Liver (tissue), 9 donors: ENCODE data around the gene WWC2. TPM values are rescaled to one million over a fixed set of nuclear protein-coding genes. Genes with fewer than 3 reads are reported as not detected.

Experiments
- DNase-seq: peaks from one replicate; pipeline ENCODE4 v3.0.0-alpha.2; 2017; ENCODE audit warnings: low spot score
- H3K27ac ChIP-seq, 2 donors: one replicate each; pipeline ENCODE4 v1.7.0; 2013; ENCODE audit warnings: inconsistent platforms in 2 of 2, low read length in 2 of 2, control low read depth in 1 of 2, low read depth in 1 of 2, mild to moderate bottlenecking in 1 of 2
- H3K27me3 ChIP-seq, 4 donors: one replicate each; pipeline versions ENCODE4 v1.6.1 to v1.7.0; 2013; ENCODE audit warnings: low read length in 3 of 4, inconsistent platforms in 1 of 4, mild to moderate bottlenecking in 1 of 4, moderate library complexity in 1 of 4; ENCODE audit not compliant: control insufficient read depth in 4 of 4, insufficient read depth in 4 of 4
- H3K36me3 ChIP-seq, 4 donors: one replicate each; pipeline versions ENCODE4 v1.6.1 to v1.7.0; 2013; ENCODE audit warnings: low read length in 3 of 4, mild to moderate bottlenecking in 3 of 4, low read depth in 1 of 4, moderate library complexity in 1 of 4; ENCODE audit not compliant: control insufficient read depth in 4 of 4, insufficient read depth in 3 of 4
- H3K4me1 ChIP-seq, 4 donors: one replicate each; pipeline versions ENCODE4 v1.6.1 to v1.7.0; 2013; ENCODE audit warnings: low read length in 3 of 4, mild to moderate bottlenecking in 3 of 4, moderate library complexity in 1 of 4; ENCODE audit not compliant: control insufficient read depth in 4 of 4, insufficient read depth in 4 of 4
- H3K4me3 ChIP-seq, 3 donors: one replicate each; pipeline versions ENCODE4 v1.6.1 to v1.7.0; 2013; ENCODE audit warnings: low read length in 3 of 3, control low read depth in 1 of 3, low read depth in 1 of 3, mild to moderate bottlenecking in 1 of 3
- H3K9ac ChIP-seq, 2 donors: one replicate each; pipeline ENCODE4 v1.7.0; 2013; ENCODE audit warnings: low read length in 2 of 2, mild to moderate bottlenecking in 2 of 2, moderate library complexity in 2 of 2, control low read depth in 1 of 2, low read depth in 1 of 2
- H3K9me3 ChIP-seq, 4 donors: one replicate each; pipeline versions ENCODE4 v1.6.1 to v1.7.0; 2013; ENCODE audit warnings: low read length in 3 of 4; ENCODE audit not compliant: control insufficient read depth in 4 of 4
- EGR1 ChIP-seq, 2 donors: IDR thresholded peaks; 2 replicates each; pipeline ENCODE4 v1.6.1; 2016 to 2018; ENCODE audit warnings: antibody characterized with exemption in 2 of 2, low read depth in 2 of 2
- FOXA1 ChIP-seq: IDR thresholded peaks from 2 replicates; pipeline ENCODE4 v1.6.1; 2016; ENCODE audit warnings: antibody characterized with exemption
- FOXA2 ChIP-seq: IDR thresholded peaks from 2 replicates; pipeline ENCODE4 v1.6.1; 2016; ENCODE audit warnings: antibody characterized with exemption
- GABPA ChIP-seq, 2 donors: IDR thresholded peaks in 1 of 2; conservative IDR thresholded peaks in 1 of 2; 2 replicates each; pipeline ENCODE4 v1.6.1; 2016; ENCODE audit warnings: antibody characterized with exemption in 2 of 2, mild to moderate bottlenecking in 1 of 2, moderate library complexity in 1 of 2
- HNF4A ChIP-seq, 2 donors: conservative IDR thresholded peaks; 2 replicates each; pipeline ENCODE4 v1.6.1; 2016; ENCODE audit warnings: antibody characterized with exemption in 2 of 2, mild to moderate bottlenecking in 2 of 2
- HNF4G ChIP-seq: IDR thresholded peaks from 2 replicates; pipeline ENCODE4 v1.6.1; 2016; ENCODE audit warnings: antibody characterized with exemption
- JUND ChIP-seq, 2 donors: IDR thresholded peaks; 2 replicates each; pipeline ENCODE4 v1.6.1; 2016; ENCODE audit warnings: antibody characterized with exemption in 2 of 2
- NR2F2 ChIP-seq: IDR thresholded peaks from 2 replicates; pipeline ENCODE4 v1.6.1; 2016; ENCODE audit warnings: antibody characterized with exemption
- RXRA ChIP-seq, 2 donors: IDR thresholded peaks; 2 replicates each; pipeline ENCODE4 v1.6.1; 2017 to 2018; ENCODE audit warnings: antibody characterized with exemption in 2 of 2, mild to moderate bottlenecking in 1 of 2
- SP1 ChIP-seq: IDR thresholded peaks from 2 replicates; pipeline ENCODE4 v1.6.1; 2018; ENCODE audit warnings: antibody characterized with exemption, mild to moderate bottlenecking
- TAF1 ChIP-seq: conservative IDR thresholded peaks from 2 replicates; pipeline ENCODE4 v1.6.1; 2016; ENCODE audit warnings: antibody characterized with exemption, mild to moderate bottlenecking
- YY1 ChIP-seq: IDR thresholded peaks from 2 replicates; pipeline ENCODE4 v1.6.1; 2016; ENCODE audit warnings: antibody characterized with exemption, mild to moderate bottlenecking
- WGBS: extraction: QIAGEN DNeasy Blood & Tissue Kit; methylation state at CpG from one replicate; pipeline ENCODE4 v1.1.7; 2013; 5-methylcytosine and 5-hydroxymethylcytosine counted together
- polyA plus RNA-seq, 2 donors: library from polyadenylated mRNA; stranded (reverse) in 1 of 2; unstranded in 1 of 2; fragments of 200-250 nt in 1 of 2; fragments of >200 nt in 1 of 2; fragmentation: Nextera tagmentation in 1 of 2; extraction: Ambion mirVana in 1 of 2; gene quantifications; one replicate each; pipeline versions ENCODE4 v1.2.1 to v1.2.3, GENCODE V29; 2013 to 2015
- total RNA-seq, 2 donors: library from RNA; depleted of rRNA; stranded (reverse); fragments of >200 nt; gene quantifications; one replicate each; pipeline ENCODE4 v1.2.3, GENCODE V29; 2014
- TF ChIP-seq, protein P1 (sequence below): IDR thresholded peaks from 2 replicates; pipeline ENCODE4 v1.6.1; 2016; ENCODE audit warnings: antibody characterized with exemption
- TF ChIP-seq, protein P2 (sequence below): IDR thresholded peaks from 2 replicates; pipeline ENCODE4 v1.6.1; 2016; ENCODE audit warnings: antibody characterized with exemption
- TF ChIP-seq, protein P3 (sequence below): fragments of 150-350 bp; IDR thresholded peaks from 2 replicates; pipeline ENCODE4 v1.5.1; 2017; ENCODE audit warnings: improper control_type of control experiment, low read depth, low read length; ENCODE audit not compliant: missing input control
- TF ChIP-seq, protein P4 (sequence below): IDR thresholded peaks from 2 replicates; pipeline ENCODE4 v1.6.1; 2016; ENCODE audit warnings: antibody characterized with exemption
- donor health status: healthy.
- donor health status: healthy.
- donor health status: healthy.
- donor health status: healthy.
- donor health status: healthy.

The WWC2 gene
- total and polyA plus RNA-seq, 4 donors = 8.6 to 60.1 (median 13.3) TPM

DNA sequence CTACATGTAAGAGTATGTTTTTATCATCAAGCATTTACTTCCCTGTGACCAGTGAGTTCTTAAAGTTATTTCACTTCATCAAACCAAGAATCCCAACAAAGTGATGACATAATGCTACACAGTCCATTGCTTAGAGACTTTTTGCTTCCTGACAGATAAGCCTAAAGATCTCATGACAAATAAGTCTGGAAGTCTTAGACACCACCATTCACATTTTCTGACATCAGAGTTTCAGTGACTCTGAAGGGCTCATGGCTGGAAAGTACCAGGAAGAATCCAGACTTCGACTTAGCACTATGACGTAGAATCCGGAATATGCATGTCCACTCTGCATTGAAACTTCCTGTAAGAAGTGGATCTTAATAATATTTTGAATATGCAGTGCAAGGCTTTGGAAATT lies 167.3 kb downstream of the WWC2 start:
- no peaks in the 10 kb centered on the region for H3K27me3 ChIP-seq

DNA sequence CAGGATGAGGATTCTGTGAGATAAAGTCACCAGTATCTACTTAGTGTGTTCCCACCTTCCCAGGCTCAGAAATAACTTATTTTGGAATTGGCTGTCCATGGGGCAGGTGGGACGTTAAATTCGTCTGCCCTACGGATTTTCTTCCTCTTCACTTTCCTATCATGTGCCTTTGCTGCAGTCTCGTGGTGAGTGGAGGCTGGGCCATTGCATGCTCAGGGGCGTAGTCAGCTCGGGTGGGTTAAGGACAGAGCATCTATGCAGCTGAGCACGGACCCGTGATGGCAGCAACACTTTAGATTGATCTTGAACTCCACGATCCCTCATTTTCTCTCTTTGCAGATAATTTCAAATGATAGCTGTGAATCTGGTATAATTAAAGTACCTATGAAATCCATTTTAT lies 169.5 kb downstream of the WWC2 start:
- no peak overlapping the region for H3K4me3 ChIP-seq
- H3K27ac ChIP-seq = no peak overlapping the region
- H3K9ac ChIP-seq = no peak overlapping the region
- peaks cover 3 to 58% (median 47%) of the 10 kb centered on the region in 4 donors for H3K36me3 ChIP-seq
- no peaks in the 10 kb centered on the region for H3K27me3 ChIP-seq
- whole genome bisulfite sequencing = 94% methylated on average over 9 of the region's 9 CpGs
- no peaks in the 10 kb centered on the region for H3K4me1 ChIP-seq
- DNase-seq = no peak
- no peaks in the 10 kb centered on the region for H3K9me3 ChIP-seq
- TF ChIP-seq EGR1 (IDR thresholded peaks at IDR 0.05; ENCODE audit: low read depth in 2 of 2) (no peak), HNF4A (conservative IDR thresholded peaks at IDR 0.05) (no peak), NR2F2 (no peak), JUND (IDR thresholded peaks at IDR 0.05) (no peak), RXRA (IDR thresholded peaks at IDR 0.05) (no peak), SP1 (no peak), TAF1 (no peak), HNF4G (no peak), FOXA2 (no peak), GABPA (IDR thresholded peaks at IDR 0.05 in 1 of 2, conservative IDR thresholded peaks at IDR 0.05 in 1 of 2) (no peak), FOXA1 (no peak)
- TF ChIP-seq, protein P1, sequence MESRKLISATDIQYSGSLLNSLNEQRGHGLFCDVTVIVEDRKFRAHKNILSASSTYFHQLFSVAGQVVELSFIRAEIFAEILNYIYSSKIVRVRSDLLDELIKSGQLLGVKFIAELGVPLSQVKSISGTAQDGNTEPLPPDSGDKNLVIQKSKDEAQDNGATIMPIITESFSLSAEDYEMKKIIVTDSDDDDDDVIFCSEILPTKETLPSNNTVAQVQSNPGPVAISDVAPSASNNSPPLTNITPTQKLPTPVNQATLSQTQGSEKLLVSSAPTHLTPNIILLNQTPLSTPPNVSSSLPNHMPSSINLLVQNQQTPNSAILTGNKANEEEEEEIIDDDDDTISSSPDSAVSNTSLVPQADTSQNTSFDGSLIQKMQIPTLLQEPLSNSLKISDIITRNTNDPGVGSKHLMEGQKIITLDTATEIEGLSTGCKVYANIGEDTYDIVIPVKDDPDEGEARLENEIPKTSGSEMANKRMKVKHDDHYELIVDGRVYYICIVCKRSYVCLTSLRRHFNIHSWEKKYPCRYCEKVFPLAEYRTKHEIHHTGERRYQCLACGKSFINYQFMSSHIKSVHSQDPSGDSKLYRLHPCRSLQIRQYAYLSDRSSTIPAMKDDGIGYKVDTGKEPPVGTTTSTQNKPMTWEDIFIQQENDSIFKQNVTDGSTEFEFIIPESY = no peak
- TF ChIP-seq, protein P2, sequence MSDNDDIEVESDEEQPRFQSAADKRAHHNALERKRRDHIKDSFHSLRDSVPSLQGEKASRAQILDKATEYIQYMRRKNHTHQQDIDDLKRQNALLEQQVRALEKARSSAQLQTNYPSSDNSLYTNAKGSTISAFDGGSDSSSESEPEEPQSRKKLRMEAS = no peak
- TF ChIP-seq, protein P3, sequence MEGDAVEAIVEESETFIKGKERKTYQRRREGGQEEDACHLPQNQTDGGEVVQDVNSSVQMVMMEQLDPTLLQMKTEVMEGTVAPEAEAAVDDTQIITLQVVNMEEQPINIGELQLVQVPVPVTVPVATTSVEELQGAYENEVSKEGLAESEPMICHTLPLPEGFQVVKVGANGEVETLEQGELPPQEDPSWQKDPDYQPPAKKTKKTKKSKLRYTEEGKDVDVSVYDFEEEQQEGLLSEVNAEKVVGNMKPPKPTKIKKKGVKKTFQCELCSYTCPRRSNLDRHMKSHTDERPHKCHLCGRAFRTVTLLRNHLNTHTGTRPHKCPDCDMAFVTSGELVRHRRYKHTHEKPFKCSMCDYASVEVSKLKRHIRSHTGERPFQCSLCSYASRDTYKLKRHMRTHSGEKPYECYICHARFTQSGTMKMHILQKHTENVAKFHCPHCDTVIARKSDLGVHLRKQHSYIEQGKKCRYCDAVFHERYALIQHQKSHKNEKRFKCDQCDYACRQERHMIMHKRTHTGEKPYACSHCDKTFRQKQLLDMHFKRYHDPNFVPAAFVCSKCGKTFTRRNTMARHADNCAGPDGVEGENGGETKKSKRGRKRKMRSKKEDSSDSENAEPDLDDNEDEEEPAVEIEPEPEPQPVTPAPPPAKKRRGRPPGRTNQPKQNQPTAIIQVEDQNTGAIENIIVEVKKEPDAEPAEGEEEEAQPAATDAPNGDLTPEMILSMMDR = no peak
- TF ChIP-seq, protein P4, sequence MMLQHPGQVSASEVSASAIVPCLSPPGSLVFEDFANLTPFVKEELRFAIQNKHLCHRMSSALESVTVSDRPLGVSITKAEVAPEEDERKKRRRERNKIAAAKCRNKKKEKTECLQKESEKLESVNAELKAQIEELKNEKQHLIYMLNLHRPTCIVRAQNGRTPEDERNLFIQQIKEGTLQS = no peak

More for the DNA sequence above, 167.3 kb downstream of the WWC2 start:
- 95% methylated on average over 3 of the region's 3 CpGs for WGBS
- peaks cover 0 to 43% (median 34%) of the 10 kb centered on the region in 4 donors for H3K36me3 ChIP-seq
- no peak overlapping the region for H3K9ac ChIP-seq
- DNase-seq = no peak
- H3K9me3 ChIP-seq = no peaks in the 10 kb centered on the region
- peaks cover 0 to 16% (median 10%) of the 10 kb centered on the region in 4 donors for H3K4me1 ChIP-seq
- H3K27ac ChIP-seq = no peak overlapping the region
- TF ChIP-seq, protein P4 = no peak
- TF ChIP-seq, protein P3 = no peak
- no peak for TF ChIP-seq HNF4A (conservative IDR thresholded peaks at IDR 0.05)
- TF ChIP-seq YY1 = no peak
- TF ChIP-seq, protein P1 = no peak
- TF ChIP-seq, protein P2 = no peak
- no peak for TF ChIP-seq FOXA1
- TF ChIP-seq JUND (IDR thresholded peaks at IDR 0.05) = no peak
- TF ChIP-seq HNF4G = no peak
- TF ChIP-seq TAF1 = no peak
- H3K4me3 ChIP-seq = no peak overlapping the region
